CMK (cell line): Measurements from ENCODE around the gene C1QTNF12.
A peak's percentile ranks its signal among the peaks of the same experiment; 100 is the strongest.

Source experiments
- DNase-seq: peaks from one replicate; pipeline ENCODE4 v3.0.0-alpha.2; 2010; ENCODE audit warnings: low read depth

Gene C1QTNF12

DNA sequence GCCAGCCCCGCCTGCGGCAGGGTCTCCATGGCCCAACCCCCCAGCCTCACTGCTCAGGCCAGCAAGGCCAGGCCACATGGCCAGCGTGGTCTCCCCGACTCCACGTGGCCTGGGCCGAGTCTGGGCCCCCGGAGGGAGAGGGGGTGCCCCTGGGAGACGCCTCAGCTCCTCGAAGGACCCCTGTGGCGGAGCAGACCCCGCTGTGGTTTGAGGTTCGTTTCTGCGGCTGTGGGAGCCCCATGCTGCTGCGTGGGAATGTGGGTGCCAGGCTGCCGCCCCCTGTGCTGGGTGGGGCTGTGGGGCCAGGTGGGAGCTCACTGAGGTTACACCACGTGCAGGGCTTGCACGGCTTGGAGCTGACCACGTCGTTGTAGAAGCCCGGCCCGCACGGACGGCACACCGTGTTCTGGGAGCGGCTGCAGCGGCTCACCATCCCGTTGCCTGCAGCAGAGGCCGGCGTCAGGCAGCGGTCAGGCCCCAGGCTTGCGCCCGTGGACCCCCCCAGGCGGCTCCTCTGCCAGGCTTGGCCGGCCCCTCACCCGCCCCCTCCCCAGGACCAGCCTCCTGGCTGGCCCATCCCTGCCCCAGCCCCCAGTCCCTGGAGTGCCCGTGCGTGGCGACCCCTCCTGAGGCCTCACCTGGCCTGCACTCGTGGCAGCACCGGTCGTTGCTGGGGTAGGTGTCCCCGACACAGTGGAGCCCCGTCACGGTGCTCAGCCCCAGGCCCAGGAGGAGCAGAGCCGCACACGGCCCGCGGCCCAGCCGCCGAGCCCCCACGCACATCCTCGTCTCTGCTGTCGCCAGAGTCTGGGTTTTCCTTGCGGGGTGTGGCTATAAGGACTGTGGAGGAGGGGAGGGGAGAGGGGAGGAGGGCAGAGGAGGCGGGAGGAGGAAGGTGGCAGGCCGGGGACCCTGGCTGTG, 32.9 kb downstream of the C1QTNF12 start, which contains the start of gene TNFRSF4:
Gene TNFRSF4, minus strand, starts transcription at position 809 of the 921 bp plus-strand sequence. Its CDS starts 26 bp downstream, at position 783.
- no peak for DNase-seq

DNA sequence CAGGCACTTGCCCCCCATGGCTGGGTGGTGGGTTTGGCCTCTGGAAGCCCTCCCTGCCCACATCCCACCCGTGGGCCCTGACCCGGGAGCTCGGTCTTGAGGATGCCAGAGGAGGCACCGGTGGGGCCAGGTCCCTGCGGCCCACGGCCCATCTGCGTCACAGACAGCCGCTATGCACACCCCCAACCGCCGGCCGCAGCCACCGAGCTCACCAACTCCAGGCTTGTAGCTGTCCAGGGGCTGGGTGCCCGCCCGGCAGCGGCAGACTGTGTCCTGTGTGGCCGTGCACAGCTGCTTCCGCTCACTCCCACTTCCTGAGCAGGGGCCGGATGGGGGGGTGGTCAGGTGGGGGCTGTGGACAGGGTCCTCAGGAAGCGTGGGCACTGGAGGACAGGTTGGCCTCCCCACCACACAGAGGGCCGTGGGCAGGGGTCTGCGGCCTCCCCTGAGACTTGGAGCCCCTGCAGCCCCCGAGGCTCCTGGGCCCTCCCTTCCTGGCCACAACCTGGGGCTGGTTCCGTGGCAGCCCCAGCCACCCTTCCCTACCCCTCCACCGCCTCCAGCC, 33.7 kb downstream of the C1QTNF12 start:
- DNase-seq: peak; percentile 97

DNA sequence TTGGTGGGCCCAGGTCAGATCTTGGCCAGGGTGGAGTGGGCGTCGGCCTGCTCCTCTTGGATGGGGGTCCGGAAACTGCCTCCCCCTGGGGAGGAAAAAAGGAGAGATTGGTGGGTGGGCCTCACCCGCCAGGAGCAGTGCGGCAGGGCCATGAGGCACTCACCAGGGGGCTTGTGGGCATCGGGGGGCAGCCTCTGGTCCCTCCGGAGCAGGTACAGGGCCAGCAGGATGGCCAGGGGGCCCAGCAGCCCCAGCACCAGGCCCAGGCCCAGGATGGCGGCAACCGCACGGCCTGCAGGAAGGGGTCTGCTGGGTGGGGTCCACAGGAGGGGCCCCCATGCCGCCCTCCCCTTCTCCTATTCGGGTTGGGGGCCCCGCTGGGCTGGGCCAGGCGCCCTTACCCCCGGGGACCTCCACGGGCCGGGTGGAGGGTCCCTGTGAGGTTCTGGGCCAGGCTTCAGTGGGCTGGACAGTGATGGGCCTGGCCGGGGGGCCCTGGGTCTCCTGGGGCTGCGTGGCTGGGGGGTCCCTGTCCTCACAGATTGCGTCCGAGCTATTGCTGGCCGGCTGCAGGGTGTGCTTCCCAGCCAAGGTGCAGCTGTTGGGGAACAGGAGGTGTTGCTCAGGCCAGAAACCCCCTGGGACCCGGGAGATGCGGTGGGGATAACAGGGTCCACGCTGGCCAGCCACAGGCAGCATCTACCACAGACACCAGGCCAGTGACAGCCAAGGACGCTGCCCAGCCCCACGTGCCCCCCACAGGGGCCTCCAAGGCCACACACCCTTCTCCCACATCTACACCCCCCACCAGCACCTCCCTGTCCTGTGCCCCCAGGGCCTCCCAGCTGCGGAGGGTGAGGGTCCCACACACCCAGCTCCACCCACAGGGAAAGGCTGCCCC, 34.7 kb downstream of the C1QTNF12 start:
- no peak for DNase-seq

DNA sequence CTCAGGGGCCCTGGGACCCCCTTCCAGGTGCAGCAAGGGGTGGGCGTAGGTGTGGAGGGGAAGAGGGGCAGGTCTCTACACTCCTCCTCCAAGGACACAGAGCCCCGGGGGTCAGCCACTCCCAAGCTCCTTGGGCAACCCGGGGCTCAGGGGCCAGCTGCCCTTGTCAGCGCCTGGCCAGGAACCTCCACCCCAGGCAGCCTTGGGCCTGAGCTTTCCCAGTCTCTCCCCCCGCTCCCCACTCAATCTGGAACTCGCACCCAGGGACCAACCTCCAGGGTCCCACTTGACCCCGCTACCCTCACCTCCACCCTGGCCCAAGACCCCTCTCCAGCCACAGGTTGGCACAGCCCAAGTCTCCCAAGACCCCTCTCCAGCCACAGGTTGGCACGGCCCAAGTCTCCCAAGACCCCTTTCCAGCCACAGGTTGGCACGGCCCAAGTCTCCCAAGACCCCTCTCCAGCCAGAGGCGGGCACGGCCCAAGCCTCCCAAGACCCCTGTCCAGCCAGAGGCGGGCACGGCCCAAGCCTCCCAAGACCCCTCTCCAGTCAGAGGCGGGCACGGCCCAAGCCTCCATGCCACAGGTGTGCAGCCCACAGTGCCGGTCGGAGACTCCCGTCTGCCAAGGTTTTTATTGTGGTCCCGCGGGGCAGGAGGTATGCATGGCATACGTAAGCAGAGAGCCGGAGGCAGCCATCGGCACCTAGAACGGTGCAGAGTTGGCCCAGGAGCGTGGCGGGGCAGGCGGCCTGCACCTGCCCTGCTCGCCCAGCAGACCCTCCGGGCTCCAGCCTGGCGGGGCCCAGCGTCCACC, 35.6 kb downstream of the C1QTNF12 start:
- DNase-seq: no peak

DNA sequence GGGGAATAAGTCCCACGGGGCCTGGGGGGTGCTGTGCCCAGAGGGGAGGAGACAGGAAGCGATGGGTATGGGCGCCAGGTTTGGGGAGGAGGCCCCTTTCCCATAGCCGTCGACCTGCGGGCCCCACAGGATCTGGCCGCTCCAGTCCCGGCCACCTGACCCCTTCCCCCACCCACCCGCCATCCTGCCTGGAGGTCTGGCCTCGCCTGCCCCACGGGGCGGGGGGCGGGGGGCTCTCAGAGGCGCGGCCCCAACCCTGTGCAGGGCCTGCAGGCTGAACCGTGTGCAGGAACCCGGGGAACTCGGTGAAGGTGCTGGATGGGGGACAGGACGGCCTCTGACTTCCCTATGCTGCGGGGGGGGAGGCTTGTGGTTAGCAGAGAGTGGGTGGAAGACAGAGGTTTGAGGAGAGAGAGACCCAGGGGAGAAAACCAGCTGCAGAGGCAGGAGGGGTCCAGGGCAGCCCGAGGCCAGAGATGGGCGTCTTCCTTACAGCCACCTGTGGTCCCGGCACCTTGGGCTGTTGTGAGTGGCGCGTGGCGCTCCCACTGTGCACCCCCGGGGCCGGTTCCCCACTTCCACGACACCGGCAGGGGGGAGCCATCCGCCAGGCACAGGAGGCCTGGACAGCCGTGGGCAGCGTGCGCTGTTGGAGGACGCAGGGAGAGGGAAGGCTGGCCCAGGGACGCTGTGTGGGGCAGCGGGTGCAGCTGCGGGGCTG, 37.6 kb downstream of the C1QTNF12 start:
- DNase-seq: no peak

DNA sequence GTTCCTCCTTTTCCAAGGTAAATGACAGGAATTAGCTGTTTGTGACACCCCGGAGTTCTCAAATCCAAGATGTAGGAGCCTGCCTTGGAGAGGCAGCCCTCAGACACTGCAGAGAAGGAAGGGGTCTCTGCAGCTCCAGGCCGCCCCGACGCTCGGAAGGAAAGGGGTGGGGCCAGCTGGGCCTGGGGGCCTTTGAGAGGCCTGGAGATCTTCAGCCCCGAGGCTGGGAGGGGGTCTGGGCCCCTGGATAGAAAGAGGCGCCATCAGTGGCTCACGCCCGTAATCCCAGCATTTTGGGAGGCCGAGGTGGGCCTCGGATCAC, 39.0 kb downstream of the C1QTNF12 start:
- no peak for DNase-seq

DNA sequence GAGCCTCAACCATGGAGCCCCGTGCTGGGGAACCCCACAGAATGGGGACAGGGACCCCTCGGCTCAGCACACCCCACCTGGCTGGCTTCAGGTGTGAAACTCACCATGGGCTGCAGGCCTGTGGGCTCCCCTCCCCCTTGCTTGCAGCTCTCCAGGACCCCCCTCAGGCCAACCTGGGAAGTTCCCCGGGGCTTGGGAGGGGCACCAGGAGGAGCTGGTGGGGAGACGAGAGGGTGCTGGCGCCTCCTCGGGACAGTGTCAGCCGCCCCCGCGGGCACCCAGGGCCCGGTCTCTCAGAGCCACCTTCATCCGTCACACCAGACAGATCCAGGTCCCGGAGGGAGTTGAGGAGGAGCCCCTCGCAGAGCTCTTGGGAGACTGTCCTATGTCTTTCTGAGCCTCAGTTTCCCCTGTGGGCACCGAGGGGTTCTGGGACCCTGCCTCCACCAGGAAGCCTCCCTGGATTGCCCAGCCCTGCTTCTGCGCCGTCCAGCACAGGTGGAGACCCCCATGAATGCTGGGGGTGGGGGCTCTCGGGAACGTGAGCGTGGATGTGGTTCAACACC, 39.5 kb downstream of the C1QTNF12 start:
- no peak for DNase-seq

DNA sequence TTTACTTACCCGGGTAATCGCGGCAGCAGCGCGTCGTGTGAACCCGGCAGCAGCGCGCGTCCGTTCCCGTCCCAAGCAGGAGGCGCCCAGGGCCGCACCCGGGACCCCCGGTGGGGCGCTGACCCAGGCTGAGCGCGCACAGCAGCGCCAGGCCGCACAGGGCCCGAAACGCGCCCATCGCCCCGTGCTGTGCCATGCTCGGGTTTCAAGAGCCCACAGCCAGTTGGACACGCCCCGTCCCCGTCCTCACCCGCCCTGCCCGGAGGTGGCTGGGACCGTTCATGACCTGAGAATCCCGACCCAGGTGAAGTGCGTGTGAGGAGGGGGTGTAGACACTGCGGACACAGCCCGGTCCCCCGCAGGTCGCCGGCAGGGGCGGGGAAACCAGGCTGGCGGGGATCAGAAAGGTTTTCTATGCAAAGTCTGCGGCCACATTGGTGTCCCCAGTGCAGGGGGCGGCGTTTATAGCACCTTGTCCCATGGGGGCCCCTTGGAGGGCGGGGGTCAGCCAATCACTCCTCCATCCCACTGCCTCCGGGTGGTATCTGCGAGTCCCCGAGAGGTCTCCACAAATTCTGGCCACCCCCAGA, 40.1 kb downstream of the C1QTNF12 start, which contains the start of gene TNFRSF18:
Gene TNFRSF18, minus strand, starts transcription at position 217 of the 590 bp plus-strand sequence. Its CDS starts 21 bp downstream, at position 196.
- DNase-seq: no peak

DNA sequence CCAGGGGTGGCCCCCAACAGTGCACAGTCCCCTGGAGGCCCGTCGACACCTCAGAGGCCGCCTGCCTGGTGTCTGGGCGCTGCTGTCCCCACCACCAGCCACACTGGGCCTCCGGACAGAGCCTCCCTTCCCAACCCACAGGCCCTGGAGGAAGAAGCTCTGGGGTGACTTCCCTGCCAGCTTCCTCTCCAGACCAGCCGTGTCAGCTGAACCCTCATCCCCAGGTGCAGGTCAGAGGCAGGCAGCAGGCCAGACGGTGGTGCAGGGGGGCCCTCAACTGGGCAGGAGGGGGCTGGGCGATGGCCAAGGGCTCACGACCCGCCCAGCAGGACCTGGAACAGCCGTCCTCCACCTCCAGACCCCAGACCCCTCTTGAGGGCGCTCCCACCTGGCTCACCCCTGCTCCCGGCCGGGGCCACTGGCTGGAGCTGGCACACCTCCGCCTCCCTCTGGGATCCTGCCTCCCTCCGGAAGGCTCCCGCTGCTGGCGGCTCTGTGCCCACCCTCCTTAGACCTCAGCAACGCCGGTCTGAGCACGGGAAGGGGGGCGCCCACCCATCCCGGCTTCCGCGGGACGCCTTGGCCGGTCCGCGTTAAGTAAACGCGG, 40.6 kb downstream of the C1QTNF12 start:
- DNase-seq: no peak

DNA sequence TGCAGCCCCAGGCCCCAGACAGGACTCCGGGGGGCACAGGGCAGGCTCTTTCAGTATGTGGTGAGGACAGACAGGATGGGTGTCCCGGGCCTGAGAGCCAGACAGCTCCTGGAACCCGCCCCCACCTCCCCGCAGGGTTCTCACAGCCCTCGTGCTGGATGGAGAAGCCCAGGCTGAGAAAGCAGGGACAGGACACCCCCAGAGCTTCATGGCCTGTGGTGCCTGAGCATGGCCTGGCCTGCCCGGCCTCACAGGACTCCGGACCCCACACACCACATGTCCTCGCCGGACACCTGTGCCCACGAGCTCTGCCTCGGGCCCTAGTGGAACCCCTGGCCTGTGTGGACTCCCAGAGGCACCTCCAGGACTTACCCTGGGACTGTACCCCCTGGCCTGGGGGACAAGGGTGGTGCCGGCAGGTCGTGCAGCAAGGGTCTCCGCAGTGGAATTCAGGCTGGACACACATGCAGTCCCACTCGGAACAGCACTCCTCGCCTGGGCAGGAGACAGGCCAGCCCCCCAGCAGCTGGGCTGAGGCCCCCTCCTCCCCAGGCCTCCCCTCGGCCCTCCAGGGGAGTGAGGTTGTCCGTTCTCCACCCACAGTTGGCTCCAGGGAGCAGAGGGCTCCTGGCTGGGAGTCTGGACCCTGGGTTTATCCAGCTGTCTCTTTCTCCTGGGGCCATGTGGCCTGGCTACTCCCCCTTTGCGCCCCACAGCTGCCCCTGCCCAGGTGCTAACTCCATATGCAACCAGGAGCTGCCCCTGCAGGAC, 41.3 kb downstream of the C1QTNF12 start:
- no peak for DNase-seq

DNA sequence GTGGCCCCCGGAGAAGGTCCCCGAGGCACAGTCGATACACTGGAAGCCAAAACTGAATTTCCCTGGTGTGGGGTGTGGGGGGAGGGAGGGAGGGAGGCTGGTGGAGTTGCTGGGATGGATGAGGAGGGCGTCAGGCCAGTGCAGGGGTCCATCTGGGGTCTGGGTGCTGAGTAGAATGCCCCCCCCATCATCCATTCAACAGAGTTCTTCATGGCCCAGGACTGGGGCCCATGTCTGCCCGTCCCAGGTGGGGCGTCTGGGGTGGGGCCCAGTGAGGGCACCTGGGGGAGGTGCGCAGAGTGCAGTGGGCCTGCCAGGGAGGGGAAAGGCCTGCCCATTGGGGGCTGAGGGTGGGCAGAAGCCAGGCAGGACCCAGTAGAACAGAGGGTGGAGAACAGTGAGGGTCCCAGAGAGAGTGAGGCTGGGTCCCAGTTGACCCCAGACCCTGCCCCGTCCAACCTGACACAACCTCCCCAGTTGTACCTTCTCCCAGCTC, 42.0 kb downstream of the C1QTNF12 start:
- no peak for DNase-seq

DNA sequence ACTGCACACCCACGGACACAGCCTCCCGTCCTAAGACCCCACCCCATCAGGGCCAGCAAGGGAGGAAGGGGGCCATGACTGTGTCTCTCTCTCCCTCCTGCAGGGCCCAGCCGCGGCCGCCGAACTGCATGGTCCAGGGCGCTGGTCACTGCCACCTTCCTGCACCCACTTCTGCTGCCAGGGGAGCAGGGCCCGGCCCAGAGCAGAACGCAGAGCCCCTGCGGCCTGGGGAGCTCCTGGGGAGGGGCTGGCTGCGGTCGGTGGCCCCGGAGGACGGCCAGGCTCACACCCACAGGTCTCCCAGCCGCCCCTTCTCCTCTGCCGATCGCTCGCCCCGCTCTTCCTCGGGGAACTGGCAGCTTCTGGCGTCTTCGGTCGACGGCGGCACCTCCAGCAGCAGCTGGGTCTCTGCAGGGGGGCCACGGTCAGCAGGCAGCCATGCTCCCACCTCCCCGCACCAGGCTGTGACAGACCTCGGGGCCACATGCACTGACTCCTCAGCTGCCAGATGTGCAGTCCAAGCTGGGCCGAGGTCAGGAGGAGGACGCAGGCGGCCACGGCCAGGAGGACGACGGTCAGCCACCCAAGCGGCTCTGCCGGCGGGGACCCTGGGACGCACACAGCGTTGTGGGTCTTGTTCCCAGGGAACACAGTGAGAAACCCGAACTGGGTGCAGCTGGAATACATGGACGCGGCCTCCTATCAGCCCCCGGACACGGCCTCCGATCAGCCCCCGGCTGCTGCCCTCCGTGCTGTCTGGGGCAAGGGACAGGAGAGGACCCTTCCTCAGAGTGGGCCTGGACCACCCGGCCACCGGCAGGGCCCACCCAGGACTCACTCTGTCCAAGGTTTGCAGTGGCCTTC, 42.7 kb downstream of the C1QTNF12 start:
- DNase-seq: no peak

DNA sequence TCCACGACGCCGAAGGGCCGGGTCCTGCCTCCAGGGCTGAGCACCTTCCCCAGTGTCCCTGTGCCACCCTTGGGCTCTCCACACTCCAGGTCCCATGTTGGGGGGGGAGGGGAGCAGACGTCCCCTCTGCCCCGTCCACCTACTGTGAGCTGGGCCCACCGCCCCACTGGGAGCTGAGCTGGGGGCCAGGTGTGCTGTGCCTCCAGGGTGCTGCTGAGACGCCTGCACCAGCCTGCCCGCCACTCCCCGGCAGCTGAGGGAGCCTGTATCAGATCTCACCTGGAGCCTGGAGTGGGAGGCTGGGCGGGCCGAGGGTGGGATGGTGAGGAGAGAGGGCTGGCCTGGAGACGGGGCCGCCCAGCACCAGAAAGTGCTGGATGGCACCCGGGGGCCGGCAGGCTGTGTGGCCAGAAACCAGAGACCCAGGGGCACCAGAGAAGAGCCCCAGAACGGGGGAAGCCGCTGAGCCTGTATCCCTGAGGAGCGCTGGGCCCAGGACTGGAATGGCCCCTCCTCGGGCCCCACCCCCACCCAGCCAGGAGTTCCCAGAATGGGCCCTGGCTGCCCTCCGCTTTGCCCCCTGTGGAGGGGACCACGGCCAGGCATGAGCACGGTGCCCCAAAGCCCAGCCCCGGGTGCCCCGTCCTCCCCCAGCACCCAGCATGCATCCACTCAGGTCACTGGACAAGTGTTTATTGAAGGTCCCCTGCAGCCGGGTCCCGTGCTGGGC, 43.5 kb downstream of the C1QTNF12 start:
- DNase-seq: no peak

DNA sequence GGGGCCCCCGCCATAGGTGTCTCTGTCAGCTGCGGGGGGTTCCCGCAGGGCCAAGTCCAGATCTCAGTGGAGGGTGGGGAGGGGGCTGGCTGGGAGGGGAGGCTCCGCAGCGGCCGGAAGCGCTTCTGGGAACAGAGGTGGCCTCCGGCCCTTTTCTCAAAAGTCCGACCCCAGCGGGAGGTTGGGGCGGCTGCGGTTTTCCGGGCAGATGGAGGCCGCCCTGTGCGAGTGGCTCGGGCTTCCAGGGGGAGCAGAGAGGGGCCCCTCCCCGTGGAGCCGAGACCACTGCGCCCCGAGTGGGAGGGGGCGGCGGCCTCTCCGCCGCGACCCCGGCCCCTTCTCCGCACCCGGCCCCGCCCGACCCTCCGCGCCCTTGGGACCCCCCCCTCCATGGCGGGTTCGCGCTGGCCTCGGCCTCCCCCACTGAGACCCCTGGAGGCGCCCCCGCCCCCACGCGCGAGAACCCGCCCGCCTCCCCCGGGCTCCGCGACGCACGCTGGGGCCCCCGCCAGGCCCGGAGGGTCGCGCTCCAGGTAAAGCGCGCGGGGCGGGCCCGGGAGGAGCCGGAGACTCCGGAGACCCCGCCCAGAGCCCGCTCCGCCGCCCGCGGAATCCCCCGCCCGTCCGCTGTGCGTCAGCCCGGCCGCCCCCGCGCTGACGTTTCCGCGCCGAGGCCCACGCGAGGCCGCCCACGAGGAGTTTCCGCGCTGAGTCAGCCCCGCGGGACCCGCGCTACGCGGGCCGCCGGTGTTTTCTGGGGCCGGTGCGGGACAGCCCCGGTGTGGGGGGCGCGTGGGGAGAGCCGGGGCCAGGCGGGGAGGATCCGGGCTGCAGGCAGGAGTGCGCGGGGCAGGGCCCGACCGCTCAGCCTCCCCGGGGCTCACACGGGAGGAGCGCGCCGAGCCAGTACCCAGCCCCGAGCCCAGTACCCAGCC, 45.4 kb downstream of the C1QTNF12 start:
- DNase-seq: no peak

DNA sequence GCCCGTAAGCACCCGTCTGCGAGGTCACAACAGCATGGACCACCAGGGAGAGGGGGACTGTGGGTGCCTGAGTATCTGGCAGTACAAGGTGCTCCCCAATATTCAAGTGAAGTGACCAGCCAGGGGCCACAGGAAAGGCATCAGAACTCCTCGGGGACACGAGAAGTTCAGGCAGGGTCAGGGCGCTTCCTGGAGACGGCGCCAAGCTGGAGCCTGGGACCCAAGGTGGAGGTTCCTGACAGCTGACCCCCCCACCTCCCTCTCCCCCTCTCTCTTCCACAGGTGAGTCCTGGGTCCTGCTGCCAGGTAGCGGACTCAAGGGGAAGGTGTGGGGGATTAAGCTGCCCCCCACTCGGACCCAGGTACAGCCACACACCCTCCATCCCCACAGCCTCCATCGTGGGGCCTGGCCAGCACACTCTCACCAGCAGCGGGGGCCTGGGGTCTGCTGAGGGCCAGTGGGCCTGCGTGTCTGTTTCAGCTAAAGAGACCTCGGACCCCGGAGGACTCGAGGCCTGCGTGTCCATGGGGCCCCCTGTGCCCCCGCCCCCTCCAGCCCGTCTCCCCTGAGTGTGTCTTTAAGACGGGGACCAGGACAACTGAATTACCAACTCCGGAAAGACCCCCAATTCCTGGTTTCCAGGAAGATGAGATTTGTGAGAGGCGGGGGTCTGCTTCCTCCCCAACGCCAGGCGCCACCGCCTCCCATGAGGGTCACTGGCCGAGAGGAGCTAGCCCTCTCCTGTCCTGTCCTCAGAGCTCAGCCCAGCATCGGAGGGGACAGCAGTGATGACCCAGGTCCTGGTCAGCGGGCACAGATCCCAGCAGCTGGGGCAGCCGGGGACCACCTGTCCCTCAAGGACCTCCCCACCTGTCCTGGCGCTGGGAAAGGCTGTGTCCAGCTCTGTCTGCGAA, 46.3 kb downstream of the C1QTNF12 start:
- no peak for DNase-seq
